Neutrophil (primary cell): ENCODE results near the gene BST2.

Experiments
- H3K27ac ChIP-seq: fragments of 200-600 bp; sonication (generic); 2 replicates; pipeline ENCODE4 v1.5.1; 2016; ENCODE audit warnings: mild to moderate bottlenecking, moderate library complexity
- H3K27me3 ChIP-seq: fragments of 200-600 bp; sonication (generic); 2 replicates; pipeline ENCODE4 v1.6.0; 2016; ENCODE audit warnings: mild to moderate bottlenecking
- H3K36me3 ChIP-seq: fragments of 200-600 bp; sonication (generic); 2 replicates; pipeline ENCODE4 v1.5.1; 2017
- H3K4me1 ChIP-seq, 2 experiments: fragments of 200-600 bp in 1 of 2; sonication (generic) in 1 of 2; 1 replicate in 1 of 2; 2 replicates in 1 of 2; pipeline versions ENCODE4 v1.5.1 to v1.6.1; 2013 to 2016; ENCODE audit warnings: low read depth in 1 of 2, low read length in 1 of 2, mild to moderate bottlenecking in 1 of 2, moderate library complexity in 1 of 2; ENCODE audit not compliant: control insufficient read depth in 1 of 2, insufficient read depth in 1 of 2
- H3K4me3 ChIP-seq, 2 experiments: fragments of 200-600 bp in 1 of 2; sonication (generic) in 1 of 2; 1 replicate in 1 of 2; 2 replicates in 1 of 2; pipeline ENCODE4 v1.5.1; 2013 to 2016; ENCODE audit warnings: low read depth in 1 of 2, low read length in 1 of 2, mild to moderate bottlenecking in 1 of 2, moderate library complexity in 1 of 2
- H3K9me3 ChIP-seq: fragments of 200-600 bp; sonication (generic); 2 replicates; pipeline ENCODE4 v1.5.1; 2016
- TF ChIP-seq, protein P1 (sequence below): fragments of 200-600 bp; sonication (generic); IDR thresholded peaks from 2 replicates; pipeline ENCODE4 v1.5.1; 2016; ENCODE audit warnings: antibody characterized with exemption

BST2 gene

DNA sequence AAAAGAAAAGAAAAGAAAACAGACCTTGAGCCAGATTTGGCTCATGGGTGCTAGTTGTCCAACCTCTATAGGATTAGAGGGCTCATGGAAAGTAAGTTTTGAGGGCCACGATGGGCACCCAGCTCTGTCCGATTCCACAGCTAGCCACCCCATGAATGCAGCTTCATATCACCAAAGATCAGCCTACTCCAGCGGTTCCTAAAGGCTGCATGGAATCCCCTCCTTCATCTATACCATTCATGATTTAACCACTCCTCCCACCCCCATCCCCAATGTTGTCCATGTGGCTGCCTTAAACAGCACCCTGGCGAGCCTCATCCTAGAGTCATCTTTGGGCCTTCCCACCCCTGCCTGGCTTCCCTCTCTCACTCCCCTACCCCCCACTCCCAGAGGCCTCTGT is 16.5 kb upstream of the BST2 start:
- no peak overlapping the region for H3K27ac ChIP-seq
- H3K4me1 ChIP-seq: peaks cover 12 to 13% of the 10 kb centered on the region in 2 experiments
- peaks cover 8% of the 10 kb centered on the region for H3K36me3 ChIP-seq
- TF ChIP-seq, protein P1, sequence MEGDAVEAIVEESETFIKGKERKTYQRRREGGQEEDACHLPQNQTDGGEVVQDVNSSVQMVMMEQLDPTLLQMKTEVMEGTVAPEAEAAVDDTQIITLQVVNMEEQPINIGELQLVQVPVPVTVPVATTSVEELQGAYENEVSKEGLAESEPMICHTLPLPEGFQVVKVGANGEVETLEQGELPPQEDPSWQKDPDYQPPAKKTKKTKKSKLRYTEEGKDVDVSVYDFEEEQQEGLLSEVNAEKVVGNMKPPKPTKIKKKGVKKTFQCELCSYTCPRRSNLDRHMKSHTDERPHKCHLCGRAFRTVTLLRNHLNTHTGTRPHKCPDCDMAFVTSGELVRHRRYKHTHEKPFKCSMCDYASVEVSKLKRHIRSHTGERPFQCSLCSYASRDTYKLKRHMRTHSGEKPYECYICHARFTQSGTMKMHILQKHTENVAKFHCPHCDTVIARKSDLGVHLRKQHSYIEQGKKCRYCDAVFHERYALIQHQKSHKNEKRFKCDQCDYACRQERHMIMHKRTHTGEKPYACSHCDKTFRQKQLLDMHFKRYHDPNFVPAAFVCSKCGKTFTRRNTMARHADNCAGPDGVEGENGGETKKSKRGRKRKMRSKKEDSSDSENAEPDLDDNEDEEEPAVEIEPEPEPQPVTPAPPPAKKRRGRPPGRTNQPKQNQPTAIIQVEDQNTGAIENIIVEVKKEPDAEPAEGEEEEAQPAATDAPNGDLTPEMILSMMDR: no peak
- no peak overlapping the region for H3K4me3 ChIP-seq
- no peaks in the 10 kb centered on the region for H3K9me3 ChIP-seq
- H3K27me3 ChIP-seq: no peaks in the 10 kb centered on the region

DNA sequence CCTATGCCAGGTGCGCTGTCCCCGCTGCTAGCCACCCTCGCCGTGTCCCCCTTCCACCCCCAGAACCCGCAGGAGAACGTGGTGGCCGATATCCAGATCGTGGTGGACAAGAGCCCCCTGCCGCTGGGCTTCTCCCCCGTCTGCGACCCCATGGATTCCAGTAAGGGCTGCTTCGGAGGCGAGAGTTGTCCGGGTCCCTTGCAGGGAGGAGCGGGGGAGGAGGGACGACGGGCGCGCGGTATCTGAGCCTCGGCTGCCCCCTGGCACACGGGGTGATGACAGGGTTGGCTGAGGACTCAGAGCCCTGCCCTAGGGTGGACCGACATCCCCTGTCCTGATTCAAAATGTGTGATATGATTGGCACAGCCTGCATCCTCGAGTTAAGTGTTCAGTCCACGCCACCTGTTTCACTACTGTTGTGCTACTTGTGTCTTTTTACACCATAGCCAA is 15.1 kb upstream of the BST2 start:
- TF ChIP-seq, protein P1: no peak
- H3K27ac ChIP-seq: peak overlapping the region; percentile 72

DNA sequence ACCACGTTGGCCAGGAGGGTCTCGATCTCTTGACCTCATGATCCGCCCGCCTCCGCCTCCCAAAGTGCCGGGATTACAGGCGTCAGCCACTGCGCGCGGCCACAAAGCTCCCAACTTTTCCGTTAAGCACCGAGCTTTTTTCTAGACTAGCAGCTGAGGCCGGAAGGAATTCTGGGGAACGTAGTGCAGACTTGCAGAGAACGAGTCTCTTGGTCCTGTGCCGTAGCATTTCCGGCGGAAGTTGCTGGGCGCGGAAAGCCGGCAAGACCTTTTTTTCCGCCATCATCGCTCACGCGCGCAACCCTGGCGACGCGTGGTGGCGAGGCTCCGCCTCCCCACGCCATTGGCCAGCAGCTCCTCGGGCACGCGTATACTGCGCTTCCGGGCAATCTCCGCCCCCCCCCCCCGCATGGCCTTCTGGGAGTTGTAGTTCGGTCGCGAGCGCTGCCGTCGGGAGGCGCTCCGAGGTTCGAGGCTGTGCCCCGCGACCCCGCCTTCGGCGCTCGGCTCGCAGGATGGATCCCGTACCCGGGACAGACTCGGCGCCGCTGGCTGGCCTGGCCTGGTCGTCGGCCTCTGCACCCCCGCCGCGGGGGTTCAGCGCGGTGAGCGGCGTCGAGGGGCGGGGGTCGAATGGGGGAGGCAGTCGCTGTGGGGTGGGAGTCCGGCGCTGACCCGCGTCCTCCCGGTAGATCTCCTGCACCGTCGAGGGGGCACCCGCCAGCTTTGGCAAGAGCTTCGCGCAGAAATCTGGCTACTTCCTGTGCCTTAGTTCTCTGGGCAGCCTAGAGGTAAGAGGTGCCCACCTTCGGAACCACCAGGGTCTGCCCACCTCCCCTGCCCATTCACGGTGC is 14.4 kb upstream of the BST2 start, which contains the start of gene MVB12A:
MVB12A (plus strand) TSS at position 427 of the 854 bp plus-strand sequence; CDS start at position 516, 89 bp downstream.
- H3K4me1 ChIP-seq: peaks cover 12 to 13% of the 10 kb centered on the region in 2 experiments
- no peaks in the 10 kb centered on the region for H3K27me3 ChIP-seq
- no peaks in the 10 kb centered on the region for H3K9me3 ChIP-seq
- peak within 1 kb of the TSS; percentile 83 to 96 for H3K4me3 ChIP-seq
- TF ChIP-seq, protein P1: peak; percentile 31
- peaks cover 16% of the 10 kb centered on the region for H3K36me3 ChIP-seq
- peak within 1 kb of the TSS; percentile 72 for H3K27ac ChIP-seq

More for the DNA sequence above, 15.1 kb upstream of the BST2 start:
- no peaks in the 10 kb centered on the region for H3K9me3 ChIP-seq
- H3K36me3 ChIP-seq: peaks cover 14% of the 10 kb centered on the region
- H3K4me1 ChIP-seq: peaks cover 12 to 13% of the 10 kb centered on the region in 2 experiments
- H3K4me3 ChIP-seq: peak overlapping the region; percentile 83 to 96
- no peaks in the 10 kb centered on the region for H3K27me3 ChIP-seq

DNA sequence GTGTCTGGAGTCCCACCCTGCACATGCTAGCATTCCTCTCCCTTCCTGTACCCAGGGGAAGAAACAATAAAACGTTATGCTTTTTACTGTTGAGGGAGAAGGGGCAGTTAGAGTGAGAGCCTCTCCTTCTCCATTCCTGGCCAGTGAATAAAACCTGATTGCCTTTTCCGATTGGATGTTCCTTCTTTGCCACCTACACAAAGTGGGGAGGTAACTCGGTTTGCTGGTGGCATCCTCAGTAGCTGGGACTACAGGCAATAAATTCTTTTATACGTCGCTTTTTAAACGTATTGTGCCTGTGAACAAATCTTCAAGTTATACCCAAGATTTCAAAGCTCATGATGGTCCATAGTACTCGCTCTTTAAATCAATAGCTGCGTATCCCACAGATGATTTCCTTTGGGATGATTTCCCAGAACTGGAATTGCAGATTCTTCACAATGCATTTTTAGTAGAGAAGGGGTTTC is 13.8 kb upstream of the BST2 start:
- no peaks in the 10 kb centered on the region for H3K27me3 ChIP-seq
- TF ChIP-seq, protein P1: no peak
- H3K4me3 ChIP-seq: peak overlapping the region; percentile 83 to 96
- no peaks in the 10 kb centered on the region for H3K9me3 ChIP-seq
- H3K36me3 ChIP-seq: peaks cover 22% of the 10 kb centered on the region
- peak overlapping the region; percentile 72 for H3K27ac ChIP-seq
- peaks cover 12 to 13% of the 10 kb centered on the region in 2 experiments for H3K4me1 ChIP-seq

- H3K4me1 ChIP-seq: peaks cover 12 to 13% of the 10 kb centered on the region in 2 experiments
- H3K27me3 ChIP-seq: no peaks in the 10 kb centered on the region
- TF ChIP-seq, protein P1: no peak
- H3K36me3 ChIP-seq: peaks cover 24% of the 10 kb centered on the region
- no peak overlapping the region for H3K4me3 ChIP-seq
- no peak overlapping the region for H3K27ac ChIP-seq
- H3K9me3 ChIP-seq: no peaks in the 10 kb centered on the region
These were observed 13.3 kb upstream of the BST2 start for GRCh38 chr19:17418710-17419109.
